ENCODE results near the gene GYG1. TPM values are rescaled to one million over a fixed set of nuclear protein-coding genes. Genes with fewer than 3 reads are reported as not detected.

Gene GYG1
- polyA plus RNA-seq, 1 donor from 2014 or later: 2.4 TPM

- no peaks in the 10 kb centered on the region for H3K9me3 ChIP-seq (ENCODE audit: low read length)
- peaks cover 8% of the 10 kb centered on the region for H3K36me3 ChIP-seq (ENCODE audit: insufficient read depth, low read length)
- no peak overlapping the region for H3K9ac ChIP-seq (ENCODE audit: low read length)
- H3K9me2 ChIP-seq (ENCODE audit: insufficient read depth, low read length): no peaks in the 10 kb centered on the region
- H3K27ac ChIP-seq (ENCODE audit: low read length): no peak overlapping the region
- TF ChIP-seq POLR2AphosphoS5 (IDR thresholded peaks at IDR 0.05) (no peak), SMC3 (conservative IDR thresholded peaks at IDR 0.05; ENCODE audit: poor library complexity) (no peak), EZH2 (IDR thresholded peaks at IDR 0.05; ENCODE audit: borderline replicate concordance, insufficient read depth, low read length, poor library complexity, severe bottlenecking) (no peak), TAF1 (IDR thresholded peaks at IDR 0.05; ENCODE audit: low read depth) (no peak), EP300 (conservative IDR thresholded peaks at IDR 0.05; ENCODE audit: poor library complexity, severe bottlenecking) (no peak), MXI1 (conservative IDR thresholded peaks at IDR 0.05; ENCODE audit: poor library complexity, severe bottlenecking) (no peak), RAD21 (conservative IDR thresholded peaks at IDR 0.05) (no peak), CTCF (IDR thresholded peaks at IDR 0.05; ENCODE audit: poor library complexity, severe bottlenecking) (no peak), REST (IDR thresholded peaks at IDR 0.05; ENCODE audit: borderline replicate concordance) (no peak)
- H3K4me2 ChIP-seq (ENCODE audit: low read length): no peak overlapping the region
- H3F3A ChIP-seq (ENCODE audit: insufficient read depth, low read length, poor library complexity, severe bottlenecking): no peaks in the 10 kb centered on the region
- H4K20me1 ChIP-seq (ENCODE audit: insufficient read depth): no peaks in the 10 kb centered on the region
- no peak overlapping the region for H2AFZ ChIP-seq (ENCODE audit: low read depth, low read length)
- H3K27me3 ChIP-seq (ENCODE audit: insufficient read depth, low read depth, low read length): no peaks in the 10 kb centered on the region
- H3K79me2 ChIP-seq (replicated peaks; ENCODE audit: insufficient read depth, low read length): peaks cover 3% of the 10 kb centered on the region
- H3K4me3 ChIP-seq (ENCODE audit: low read length): no peak overlapping the region
These were observed 76.5 kb downstream of the GYG1 start for GRCh38 chr3:149067883-149068282.

Other genes starting within 250 kb of the GYG1 start
- 0.19 TPM in 1 of 2 replicates, not detected in the other for gene CPB1, start 163.7 kb upstream of the GYG1 start, polyA plus RNA-seq
- not detected in 2 replicates for gene CPA3, start 126.2 kb upstream of the GYG1 start, polyA plus RNA-seq
- 108 and 164 TPM in 2 replicates for gene HLTF, start 95.0 kb downstream of the GYG1 start, polyA plus RNA-seq
- 15.6 and 17.1 TPM in 2 replicates for gene HPS3, start 138.1 kb downstream of the GYG1 start, polyA plus RNA-seq
- not detected in 2 replicates for gene CP, start 230.3 kb downstream of the GYG1 start, polyA plus RNA-seq

Measured in neural cell (in vitro differentiated cells).